HG02840 (cell line): ENCODE measurements around the gene KCNK4.

Source experiments
- ATAC-seq: cut with Tn5 transposase; IDR thresholded peaks from one replicate; pipeline ENCODE4 v1.9.1; 2021; ENCODE audit warnings: mild to moderate bottlenecking, moderate library complexity, moderate number of reproducible peaks; ENCODE audit not compliant: unreplicated experiment, low FRiP score

Gene KCNK4

DNA sequence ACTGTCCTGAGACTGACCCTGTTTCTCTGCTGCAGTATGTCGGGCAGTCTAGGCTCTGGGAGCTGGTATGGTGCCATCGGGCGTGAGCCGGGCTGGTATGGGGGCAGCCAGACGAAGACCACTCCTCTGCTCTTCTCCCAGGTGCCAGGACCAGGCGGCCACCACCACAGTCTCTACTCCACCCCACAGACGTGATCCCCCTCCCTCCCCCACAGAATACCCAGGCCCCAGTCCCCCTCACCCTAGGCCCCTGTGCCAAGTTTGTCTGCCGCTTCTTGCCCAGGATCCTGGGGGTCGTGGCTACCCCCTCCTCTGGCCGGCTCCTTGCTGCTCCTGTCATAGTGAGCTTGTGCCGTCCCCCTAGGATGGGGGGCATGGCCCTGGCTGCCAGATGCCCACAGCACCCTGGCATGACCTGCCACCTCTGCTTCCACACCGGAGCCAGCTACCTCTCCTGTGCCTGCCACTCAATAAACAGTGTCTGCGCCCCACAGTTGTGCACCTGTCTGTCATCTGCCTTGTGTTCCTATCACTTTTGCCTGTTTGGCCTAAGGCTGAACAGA, 2.0 kb upstream of the KCNK4 start:
- no peak for ATAC-seq

DNA sequence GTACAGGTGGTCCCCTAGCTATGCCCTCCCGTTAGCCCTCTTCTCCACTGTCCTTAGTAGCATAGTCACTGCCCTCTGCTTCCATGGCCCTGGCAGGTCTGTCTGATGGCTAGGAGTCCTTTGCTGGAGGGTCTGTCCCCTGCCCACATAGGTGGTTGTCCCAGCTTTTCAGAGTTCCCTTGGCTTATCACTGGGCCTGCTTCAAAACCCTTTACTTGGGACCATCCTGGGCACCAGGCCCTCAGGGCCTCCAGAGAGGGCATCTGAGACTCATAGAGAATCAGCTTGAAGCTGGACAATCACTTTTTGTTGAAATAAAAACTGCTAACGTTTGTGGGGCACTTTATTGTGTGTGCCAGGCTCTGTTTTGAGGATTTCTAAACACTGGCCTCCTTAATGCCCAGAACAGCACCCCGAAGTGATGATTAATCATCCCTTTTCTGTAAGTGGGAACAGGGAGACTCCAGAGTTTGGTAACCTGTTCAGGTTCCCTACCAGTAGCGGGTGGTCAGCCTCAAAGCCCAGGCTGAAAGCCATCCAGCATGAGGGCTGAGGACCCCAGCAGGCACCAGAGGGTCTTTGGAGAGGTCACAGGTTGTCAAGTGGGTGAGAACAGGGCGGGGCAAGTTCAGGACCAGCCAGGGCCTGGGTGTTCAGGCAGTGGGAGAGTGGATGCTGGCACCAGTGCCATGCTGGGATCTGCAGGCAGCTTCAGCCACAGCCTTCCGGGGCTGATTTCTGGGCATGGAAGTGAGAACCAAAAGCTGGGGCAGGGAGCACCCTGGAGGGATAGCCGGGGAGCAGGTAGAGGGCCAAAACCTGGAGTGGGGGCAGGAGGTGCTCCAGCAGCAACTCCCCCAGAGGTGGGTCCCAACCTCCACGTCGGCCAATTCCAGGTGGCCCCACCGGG, 495 bp upstream of the KCNK4 start:
- no peak for ATAC-seq

DNA sequence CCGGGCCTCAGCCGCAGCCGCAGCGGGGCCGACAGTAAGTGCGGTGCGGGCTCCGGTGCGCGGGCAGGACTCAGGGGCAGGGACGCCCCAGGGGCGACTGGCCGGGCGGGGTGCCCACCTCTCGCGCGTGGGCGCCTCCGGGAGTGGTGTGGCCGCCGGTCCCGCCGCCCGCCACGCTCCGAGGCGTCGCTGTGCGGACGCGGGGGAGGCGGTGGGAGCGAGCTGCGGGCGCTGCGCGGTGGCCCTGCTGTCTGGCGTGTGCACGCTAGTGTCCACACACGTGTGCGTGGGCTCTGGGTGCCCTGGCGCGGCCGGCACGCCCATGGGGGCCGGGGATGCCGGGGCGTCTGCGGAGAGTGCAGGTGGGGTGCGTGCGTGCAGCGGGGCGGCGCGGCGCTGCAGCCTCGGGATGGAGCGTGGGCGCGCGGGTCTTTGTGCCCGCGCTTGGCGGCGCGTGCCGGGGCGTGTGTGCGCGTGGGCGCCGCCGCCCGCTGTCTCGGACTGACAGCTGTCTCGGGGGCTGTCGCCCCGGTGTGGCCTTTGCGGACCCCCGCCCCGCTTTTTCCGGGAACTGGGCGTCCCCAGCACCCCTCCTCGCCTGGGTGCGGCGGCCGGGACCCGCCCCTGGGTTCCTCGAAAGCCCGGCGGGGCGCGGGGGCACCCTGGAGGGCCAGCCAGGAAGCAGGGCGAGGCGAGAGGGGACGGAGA, 804 bp downstream of the KCNK4 start:
- ATAC-seq: no peak

DNA sequence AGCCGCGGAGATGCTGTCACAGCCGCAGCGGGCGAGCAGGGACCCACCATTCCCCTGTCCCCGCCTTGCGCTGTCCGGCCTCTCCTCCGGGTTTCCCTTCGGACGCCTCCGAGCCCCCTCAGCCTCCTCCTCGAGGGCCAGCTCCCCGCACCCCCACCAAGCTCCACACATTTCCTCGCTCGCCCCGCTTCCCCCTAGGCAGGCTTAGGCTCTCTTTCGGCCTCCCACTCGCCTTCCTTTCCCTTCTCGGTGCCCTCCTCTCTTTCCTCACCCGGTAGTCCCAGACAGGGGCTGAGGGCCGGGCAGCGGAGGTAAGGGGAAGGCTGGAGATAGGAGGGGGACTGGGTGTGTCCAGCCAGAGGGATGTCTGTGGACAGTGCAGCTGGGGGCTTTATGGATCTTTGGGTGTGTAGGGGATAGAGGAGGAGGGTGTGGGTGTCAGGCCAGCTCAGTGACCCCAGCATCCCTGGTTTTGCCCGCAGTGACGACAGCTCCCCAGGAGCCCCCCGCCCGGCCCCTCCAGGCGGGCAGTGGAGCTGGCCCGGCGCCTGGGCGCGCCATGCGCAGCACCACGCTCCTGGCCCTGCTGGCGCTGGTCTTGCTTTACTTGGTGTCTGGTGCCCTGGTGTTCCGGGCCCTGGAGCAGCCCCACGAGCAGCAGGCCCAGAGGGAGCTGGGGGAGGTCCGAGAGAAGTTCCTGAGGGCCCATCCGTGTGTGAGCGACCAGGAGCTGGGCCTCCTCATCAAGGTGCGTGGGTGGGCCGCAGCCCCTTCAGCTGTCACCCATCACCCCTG, 1.6 kb downstream of the KCNK4 start:
- ATAC-seq: no peak

DNA sequence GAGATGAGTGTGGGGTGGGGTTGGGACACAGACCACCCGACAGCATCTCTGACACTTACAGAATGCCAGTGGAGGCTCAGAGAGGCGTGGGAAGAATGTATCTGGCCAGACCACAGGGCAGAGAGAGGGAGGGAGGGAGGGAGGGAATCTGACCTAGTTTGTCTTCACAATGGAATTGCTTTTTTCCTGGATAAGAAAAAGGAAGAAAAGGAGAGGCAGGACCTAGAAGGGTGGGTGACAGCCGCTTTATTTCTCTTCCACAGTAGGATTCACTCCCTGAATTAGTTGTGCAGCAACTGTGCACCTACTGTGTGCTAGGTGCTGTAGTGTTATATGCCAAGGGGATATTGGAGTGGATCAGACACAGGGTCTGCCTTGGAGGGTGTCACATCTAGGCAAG, 3.7 kb downstream of the KCNK4 start:
- no peak for ATAC-seq

DNA sequence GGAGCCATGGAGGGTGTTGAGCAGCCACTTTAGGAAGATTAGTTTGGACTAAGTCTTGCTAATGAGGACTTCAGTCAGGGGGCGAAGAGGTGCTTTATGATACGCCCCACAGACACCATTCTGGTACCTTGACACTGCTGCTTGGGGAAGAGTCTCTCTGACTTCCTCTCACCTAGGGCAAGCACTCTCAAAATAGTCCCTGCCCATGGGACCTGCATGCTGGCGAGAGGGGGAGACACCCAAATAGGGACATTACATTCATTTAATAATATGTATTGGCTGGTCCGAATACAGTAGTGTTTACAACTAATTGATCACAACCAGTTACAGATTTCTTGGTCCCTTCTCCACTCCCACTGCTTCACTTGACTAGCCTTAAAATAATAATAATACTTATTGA, 4.7 kb downstream of the KCNK4 start:
- ATAC-seq: no peak

DNA sequence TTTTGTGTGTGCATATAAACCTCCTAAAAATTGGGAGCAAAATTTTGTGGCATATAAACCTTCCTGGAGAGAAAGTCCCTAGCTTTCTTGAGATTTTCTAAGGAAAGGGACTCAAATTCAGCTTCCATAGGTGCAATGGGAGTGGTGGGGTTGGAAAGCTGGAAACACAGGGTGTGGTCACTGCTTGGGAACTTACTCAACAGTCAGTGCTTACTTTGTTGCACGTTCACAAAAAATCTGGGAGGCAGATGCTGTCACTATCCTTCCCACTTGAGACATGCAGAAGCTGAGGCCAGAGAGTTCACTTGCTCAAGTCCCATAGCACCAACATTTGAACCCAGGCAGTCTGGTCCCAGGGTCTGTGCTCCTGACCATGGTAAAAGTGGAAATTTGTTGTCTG, 5.1 kb downstream of the KCNK4 start:
- ATAC-seq: no peak

DNA sequence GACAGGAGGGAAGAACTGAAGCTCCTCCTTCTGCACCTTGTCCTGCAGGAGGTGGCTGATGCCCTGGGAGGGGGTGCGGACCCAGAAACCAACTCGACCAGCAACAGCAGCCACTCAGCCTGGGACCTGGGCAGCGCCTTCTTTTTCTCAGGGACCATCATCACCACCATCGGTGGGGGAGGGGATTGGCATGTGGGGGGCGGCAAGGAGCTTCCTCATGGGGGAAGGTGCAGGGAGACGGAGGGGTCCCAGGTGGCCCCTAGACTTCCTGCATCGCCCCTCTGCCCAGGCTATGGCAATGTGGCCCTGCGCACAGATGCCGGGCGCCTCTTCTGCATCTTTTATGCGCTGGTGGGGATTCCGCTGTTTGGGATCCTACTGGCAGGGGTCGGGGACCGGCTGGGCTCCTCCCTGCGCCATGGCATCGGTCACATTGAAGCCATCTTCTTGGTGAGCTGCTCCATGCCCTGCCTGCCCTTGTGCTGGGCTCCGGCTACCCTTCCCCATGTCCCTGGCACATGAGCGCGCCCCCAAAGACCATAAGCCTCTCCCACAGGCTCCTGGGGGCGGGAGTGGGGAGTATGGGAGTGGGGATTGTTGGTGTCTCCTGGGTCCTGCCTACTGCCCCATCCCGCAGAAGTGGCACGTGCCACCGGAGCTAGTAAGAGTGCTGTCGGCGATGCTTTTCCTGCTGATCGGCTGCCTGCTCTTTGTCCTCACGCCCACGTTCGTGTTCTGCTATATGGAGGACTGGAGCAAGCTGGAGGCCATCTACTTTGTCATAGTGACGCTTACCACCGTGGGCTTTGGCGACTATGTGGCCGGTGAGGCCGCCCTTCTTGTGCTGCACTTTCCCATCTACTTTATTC, 6.0 kb downstream of the KCNK4 start:
- no peak for ATAC-seq

DNA sequence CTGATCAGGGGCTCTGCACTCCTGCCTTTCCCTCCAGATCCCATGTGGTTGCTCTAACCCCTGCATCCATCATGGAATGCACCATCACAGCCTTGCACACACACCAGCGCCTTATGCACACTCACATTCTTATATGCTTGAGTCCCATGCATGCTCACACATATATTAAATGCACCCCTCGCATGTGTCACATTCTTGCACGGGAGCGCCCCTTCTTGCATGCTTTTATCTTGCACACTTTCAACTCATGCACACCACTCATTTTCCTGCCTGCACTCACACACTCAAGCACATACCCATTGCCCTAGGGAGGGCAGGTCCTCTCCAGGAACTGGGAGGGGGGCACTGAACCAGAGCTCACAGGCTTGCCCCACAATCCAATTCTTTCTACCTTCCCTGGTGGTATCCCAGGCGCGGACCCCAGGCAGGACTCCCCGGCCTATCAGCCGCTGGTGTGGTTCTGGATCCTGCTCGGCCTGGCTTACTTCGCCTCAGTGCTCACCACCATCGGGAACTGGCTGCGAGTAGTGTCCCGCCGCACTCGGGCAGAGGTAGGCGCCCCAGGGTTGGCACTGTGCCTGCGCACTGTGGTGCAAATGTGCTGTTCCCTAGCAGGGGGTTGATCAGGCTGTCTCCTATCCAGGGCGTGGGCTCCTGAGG, 6.7 kb downstream of the KCNK4 start:
- ATAC-seq: no peak

DNA sequence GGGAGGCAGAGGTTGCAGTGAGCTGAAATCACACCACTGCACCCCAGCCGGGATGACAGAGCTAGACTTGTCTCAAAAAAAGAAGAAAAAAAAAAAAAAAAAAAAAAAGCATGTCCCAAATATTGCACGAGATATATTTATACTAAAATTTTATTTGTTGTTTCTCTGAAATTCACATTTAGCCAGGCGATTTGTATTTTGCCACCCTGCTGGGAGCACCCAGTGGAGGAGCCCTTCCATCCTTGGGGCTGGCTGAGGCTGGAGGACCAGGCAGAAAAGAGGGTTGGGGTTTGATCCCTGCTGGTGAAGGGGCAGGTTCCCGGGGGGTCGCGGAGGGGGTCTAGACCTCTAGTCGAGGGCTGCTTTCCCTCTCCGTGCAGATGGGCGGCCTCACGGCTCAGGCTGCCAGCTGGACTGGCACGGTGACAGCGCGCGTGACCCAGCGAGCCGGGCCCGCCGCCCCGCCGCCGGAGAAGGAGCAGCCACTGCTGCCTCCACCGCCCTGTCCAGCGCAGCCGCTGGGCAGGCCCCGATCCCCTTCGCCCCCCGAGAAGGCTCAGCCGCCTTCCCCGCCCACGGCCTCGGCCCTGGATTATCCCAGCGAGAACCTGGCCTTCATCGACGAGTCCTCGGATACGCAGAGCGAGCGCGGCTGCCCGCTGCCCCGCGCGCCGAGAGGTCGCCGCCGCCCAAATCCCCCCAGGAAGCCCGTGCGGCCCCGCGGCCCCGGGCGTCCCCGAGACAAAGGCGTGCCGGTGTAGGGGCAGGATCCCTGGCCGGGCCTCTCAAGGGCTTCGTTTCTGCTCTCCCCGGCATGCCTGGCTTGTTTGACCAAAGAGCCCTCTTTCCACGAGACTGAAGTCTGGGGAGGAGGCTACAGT, 8.1 kb downstream of the KCNK4 start:
- no peak for ATAC-seq

DNA sequence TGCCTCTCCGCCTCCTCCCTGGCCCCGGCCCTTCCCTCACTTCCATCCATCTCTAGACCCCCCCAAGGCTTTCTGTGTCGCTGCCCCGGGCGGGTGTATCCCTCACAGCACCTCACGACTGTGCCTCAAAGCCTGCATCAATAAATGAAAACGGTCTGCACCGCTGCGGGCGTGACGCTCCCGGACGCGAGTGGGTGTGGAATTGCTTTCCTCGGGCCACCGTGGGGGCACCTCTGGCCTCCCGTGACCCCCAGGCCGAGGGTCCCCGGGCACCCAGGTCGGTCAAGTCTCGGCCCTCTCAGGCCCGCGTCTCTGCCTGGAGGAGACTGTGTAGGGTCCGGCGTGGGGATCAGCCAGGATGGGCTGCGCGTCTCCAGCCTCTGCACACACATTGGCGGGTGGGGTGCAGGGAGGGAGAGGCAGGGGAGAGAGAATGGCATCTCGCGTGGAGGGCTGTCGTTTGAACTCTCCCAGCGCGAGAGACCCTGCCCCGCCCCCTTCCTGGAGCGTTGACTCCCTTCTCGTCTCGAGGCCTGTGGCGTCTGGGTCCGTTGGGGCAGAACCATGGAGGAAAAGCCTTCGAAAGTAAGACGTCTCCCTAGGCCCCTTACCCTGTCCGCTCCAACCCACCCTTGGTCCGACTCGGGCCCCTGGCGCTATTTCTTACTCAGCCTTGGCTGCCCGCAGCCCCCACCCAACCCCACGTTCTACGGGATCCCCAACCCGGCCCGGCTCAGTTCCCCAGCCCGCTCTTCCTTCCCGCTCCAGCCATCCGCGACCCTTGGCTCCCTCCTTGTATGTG, 8.9 kb downstream of the KCNK4 start, which contains the start of gene CATSPERZ:
Gene CATSPERZ (plus strand): TSS at position 512 of the 802 bp plus-strand sequence. CDS start 53 bp downstream, at position 565.
- no peak for ATAC-seq

DNA sequence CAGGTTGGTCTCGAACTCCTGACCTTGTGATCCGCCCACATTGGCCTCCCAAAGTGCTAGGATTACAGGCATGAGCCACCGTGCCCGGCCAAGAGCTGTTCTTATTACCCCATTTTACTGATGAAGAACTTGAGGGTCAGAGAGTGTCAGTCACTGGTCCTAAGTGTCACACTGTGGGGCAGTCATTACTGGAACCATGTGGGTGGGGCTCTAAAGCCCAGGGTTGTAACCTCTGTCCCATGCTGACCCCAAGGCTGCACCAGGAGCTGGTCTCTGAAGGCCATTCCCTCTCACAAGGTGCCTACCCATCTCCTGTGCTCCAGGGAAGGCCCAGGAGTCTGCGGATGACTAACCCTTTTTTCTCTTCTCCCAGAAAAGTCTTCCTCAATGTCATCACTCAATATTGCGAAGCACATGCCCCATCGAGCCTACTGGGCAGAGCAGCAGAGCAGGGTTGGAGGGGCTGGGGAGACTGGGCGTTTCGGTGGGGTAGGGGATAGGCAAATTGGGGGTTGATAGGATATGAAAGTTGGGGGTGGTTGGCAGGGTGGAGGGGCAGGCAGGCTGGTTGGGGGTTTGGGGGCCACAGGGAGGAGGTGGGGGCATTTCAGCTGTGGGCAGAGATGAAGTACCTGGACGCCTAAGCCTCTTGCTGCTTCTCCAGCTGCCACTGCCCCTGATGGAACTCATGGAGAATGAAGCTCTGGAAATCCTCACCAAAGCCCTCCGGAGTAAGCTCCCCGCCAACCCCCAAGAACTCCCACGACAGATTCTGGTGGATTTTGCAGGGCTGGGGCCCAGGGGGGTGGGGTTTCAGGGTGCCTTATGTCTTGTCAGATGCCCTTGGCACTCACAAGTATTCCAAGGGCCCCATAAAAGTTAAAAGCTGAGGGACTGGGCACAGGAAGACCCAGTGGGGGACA, 12.3 kb downstream of the KCNK4 start:
- no peak for ATAC-seq

DNA sequence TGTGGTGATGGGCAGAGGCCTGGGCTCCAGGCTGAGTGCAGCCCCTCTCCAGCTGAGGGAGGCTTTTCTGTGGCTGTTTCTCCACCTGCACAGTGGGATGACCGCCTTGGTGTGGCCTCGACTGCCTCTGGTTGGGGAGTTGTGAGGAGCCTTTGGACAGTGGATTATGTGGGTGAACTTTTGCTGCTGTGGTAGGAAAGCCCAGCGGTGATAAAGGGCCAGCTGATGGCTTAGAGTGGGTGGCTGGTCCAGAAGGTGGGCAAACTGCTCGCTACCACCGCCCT, 12.9 kb downstream of the KCNK4 start:
- no peak for ATAC-seq

DNA sequence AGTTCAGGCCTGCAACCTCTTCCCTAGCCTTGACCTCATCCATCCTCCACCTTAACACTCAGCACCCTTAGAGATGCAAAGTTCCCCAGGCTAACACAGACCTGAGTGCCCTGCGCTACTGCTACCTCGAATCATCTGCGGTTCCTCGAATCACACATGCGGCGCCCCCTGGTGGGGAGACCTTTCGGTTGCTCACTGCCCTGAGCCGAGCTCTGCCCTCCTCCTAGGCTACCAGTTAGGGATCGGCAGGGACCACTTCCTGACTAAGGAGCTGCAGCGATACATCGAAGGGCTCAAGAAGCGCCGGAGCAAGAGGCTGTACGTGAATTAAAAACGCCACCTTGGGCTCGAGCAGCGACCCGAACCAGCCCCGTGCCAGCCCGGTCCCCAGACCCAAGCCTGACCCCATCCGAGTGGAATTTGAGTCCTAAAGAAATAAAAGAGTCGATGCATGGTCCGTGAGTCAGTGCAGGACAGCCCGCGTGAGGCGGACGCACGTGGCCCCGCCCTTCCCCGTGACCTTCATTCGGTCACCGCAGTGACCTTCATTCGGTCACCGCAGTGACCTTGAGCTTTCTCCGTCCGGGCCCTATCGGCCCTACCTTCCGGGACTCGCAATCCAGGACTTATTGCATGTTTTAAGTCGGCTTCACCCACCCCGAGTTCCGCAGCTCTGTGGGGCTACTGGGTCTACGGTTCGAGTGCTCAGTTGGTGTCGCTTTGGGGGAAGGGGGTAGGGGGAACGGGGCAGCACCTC, 13.4 kb downstream of the KCNK4 start:
- peak; percentile 21 for ATAC-seq

DNA sequence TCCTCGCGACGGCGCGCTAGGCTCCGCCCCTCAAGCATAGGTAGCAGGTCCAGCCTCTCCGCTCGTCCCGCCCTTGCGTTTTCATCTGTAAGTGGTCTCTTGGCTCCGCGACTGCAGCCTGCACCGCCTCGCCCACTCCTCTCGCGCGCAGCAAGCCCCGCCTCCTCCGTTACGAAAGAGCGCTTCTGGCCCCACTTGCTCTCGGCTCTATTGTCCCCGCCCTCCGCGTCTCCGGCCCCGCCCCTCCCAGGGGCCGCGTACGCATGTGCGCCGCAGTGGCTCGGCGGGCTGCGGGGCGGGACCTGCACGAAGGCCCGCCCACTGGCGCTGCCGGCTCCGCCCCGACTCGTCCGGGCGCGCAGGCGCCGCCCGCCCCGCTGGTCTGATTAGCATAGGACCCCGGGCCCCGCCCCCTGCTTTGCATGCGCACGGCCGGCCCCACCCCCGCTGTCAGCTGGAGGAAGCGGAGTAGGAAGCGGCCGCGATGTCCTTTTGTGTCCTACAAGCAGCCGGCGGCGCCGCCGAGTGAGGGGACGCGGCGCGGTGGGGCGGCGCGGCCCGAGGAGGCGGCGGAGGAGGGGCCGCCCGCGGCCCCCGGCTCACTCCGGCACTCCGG, 14.1 kb downstream of the KCNK4 start, which contains the start of gene ESRRA:
Gene ESRRA (plus strand): TSS at position 450 of the 616 bp plus-strand sequence. CDS start 1,656 bp downstream, outside the sequence.
- peak; percentile 78 for ATAC-seq
